SK-N-SH (cell line): ENCODE data around the gene CCNY. TPM values are rescaled to one million over a fixed set of nuclear protein-coding genes. Genes with fewer than 3 reads are reported as not detected.

Source experiments
- CTCF ChIA-PET: fragments of 300-600, 350-600 bp; formaldehyde crosslinking; extraction: SDS; loops from one replicate; lab custom pipeline; 2021; lab: Yijun Ruan, JAX
- POLR2A ChIA-PET: fragments of 350-600 bp; sonication (Branson Sonifier 250); formaldehyde crosslinking; extraction: SDS; loops from one replicate; lab custom pipeline; 2020; ENCODE audit warnings: antibody characterized with exemption, inconsistent platforms; lab: Yijun Ruan, JAX
- DNase-seq: peaks from one replicate; pipeline ENCODE4 v3.0.0; 2012
- H2AFZ ChIP-seq: fragments of 200-600 bp; sonication (generic); 2 replicates; pipeline ENCODE4 v1.8.1; 2016; ENCODE audit warnings: antibody characterized with exemption, mild to moderate bottlenecking, low read depth
- H3F3A ChIP-seq: fragments of 200-600 bp; sonication (generic); replicated peaks from 2 replicates; pipeline ENCODE3; 2016; ENCODE audit warnings: antibody characterized with exemption, mild to moderate bottlenecking; ENCODE audit not compliant: insufficient read depth
- H3K27ac ChIP-seq, 2 experiments: fragments of 200-500 bp in 1 of 2; fragments of 200-600 bp in 1 of 2; sonication (Bioruptor generic) in 1 of 2; sonication (generic), shearing (Covaris generic) in 1 of 2; 2 replicates each; pipeline versions ENCODE4 v1.5.1 to v1.6.1; 2014 to 2016; ENCODE audit warnings: low read depth in 2 of 2, inconsistent platforms in 1 of 2, low read length in 1 of 2, mild to moderate bottlenecking in 1 of 2, mixed read lengths in 1 of 2
- H3K27me3 ChIP-seq: fragments of 200-600 bp; sonication (generic), shearing (Covaris generic); 2 replicates; pipeline ENCODE4 v1.6.1; 2016; ENCODE audit warnings: mixed run types; ENCODE audit not compliant: insufficient read depth
- H3K36me3 ChIP-seq, 2 experiments: fragments of 200-500 bp in 1 of 2; fragments of 200-600 bp in 1 of 2; sonication (Bioruptor generic) in 1 of 2; sonication (generic) in 1 of 2; replicated peaks in 1 of 2; 2 replicates each; pipeline versions ENCODE3 to v1.5.1; 2014 to 2016; ENCODE audit warnings: low read length in 1 of 2, mild to moderate bottlenecking in 1 of 2; ENCODE audit not compliant: insufficient read depth in 2 of 2, control insufficient read depth in 1 of 2
- H3K4me1 ChIP-seq, 2 experiments: fragments of 200-500 bp in 1 of 2; fragments of 200-600 bp in 1 of 2; sonication (Bioruptor generic) in 1 of 2; sonication (generic), shearing (Covaris generic) in 1 of 2; 2 replicates each; pipeline versions ENCODE4 v1.5.1 to v1.6.1; 2014 to 2016; ENCODE audit warnings: low read depth in 1 of 2, low read length in 1 of 2, mixed run types in 1 of 2; ENCODE audit not compliant: insufficient read depth in 2 of 2, control insufficient read depth in 1 of 2
- H3K4me2 ChIP-seq: fragments of 200-600 bp; sonication (generic), shearing (Covaris generic); 2 replicates; pipeline ENCODE4 v1.6.1; 2017; ENCODE audit warnings: mixed run types
- H3K4me3 ChIP-seq, 2 experiments: fragments of 200-500 bp in 1 of 2; fragments of 200-600 bp in 1 of 2; sonication (Bioruptor generic) in 1 of 2; sonication (generic), shearing (Covaris generic) in 1 of 2; 2 replicates each; pipeline versions ENCODE4 v1.5.1 to v1.8.1; 2014 to 2016; ENCODE audit warnings: low read depth in 2 of 2, inconsistent platforms in 1 of 2, low read length in 1 of 2, mild to moderate bottlenecking in 1 of 2, mixed read lengths in 1 of 2, moderate library complexity in 1 of 2
- H3K79me2 ChIP-seq: fragments of 200-600 bp; sonication (generic); 2 replicates; pipeline ENCODE4 v1.8.1; 2017; ENCODE audit warnings: mild to moderate bottlenecking; ENCODE audit not compliant: insufficient read depth
- H3K9ac ChIP-seq: fragments of 200-600 bp; sonication (generic); 2 replicates; pipeline ENCODE4 v1.6.1; 2017; ENCODE audit warnings: mixed run types
- H3K9me2 ChIP-seq: fragments of 200-600 bp; sonication (generic); 2 replicates; pipeline ENCODE4 v1.6.1; 2017; ENCODE audit warnings: mixed run types
- H3K9me3 ChIP-seq: fragments of 200-600 bp; sonication (generic); 2 replicates; pipeline ENCODE4 v1.6.1; 2017; ENCODE audit warnings: mixed run types, mild to moderate bottlenecking, moderate library complexity
- H4K20me1 ChIP-seq: fragments of 200-600 bp; sonication (generic); 2 replicates; pipeline ENCODE4 v1.6.1; 2017; ENCODE audit warnings: mild to moderate bottlenecking, mixed run types; ENCODE audit not compliant: insufficient read depth
- CHD2 ChIP-seq: fragments of 150-350 bp; IDR thresholded peaks from 2 replicates; pipeline ENCODE4 v1.6.1; 2018; ENCODE audit warnings: low read length; ENCODE audit not compliant: partially characterized antibody
- ELF1 ChIP-seq: IDR thresholded peaks from 2 replicates; pipeline ENCODE4 v1.4.0; 2012
- EZH2phosphoT487 ChIP-seq: fragments of 200-600 bp; sonication (generic); IDR thresholded peaks from 2 replicates; pipeline ENCODE4 v1.6.1; 2017; ENCODE audit warnings: low read depth, mixed run types, mild to moderate bottlenecking, antibody characterized with exemption, moderate library complexity, borderline replicate concordance
- FOXJ3 ChIP-seq: sonication (generic); formaldehyde crosslinking; IDR thresholded peaks from 2 replicates; pipeline ENCODE4 v1.5.1; 2020; ENCODE audit warnings: mild to moderate bottlenecking, missing genetic modification reagents
- FOXM1 ChIP-seq: IDR thresholded peaks from 2 replicates; pipeline ENCODE4 v1.4.0; 2012; ENCODE audit warnings: low read depth, mild to moderate bottlenecking
- MEF2A ChIP-seq: IDR thresholded peaks from 2 replicates; pipeline ENCODE4 v1.4.0; 2012; ENCODE audit warnings: low read depth, borderline replicate concordance
- NRF1 ChIP-seq: IDR thresholded peaks from 2 replicates; pipeline ENCODE4 v1.6.1; 2012; ENCODE audit warnings: low read depth, mild to moderate bottlenecking, low read length
- POLR2AphosphoS5 ChIP-seq: IDR thresholded peaks from 2 replicates; pipeline ENCODE4 v1.6.1; 2012; ENCODE audit warnings: low read depth, low read length
- RAD21 ChIP-seq: IDR thresholded peaks from 2 replicates; pipeline ENCODE4 v1.6.1; 2012; ENCODE audit warnings: mild to moderate bottlenecking, low read length
- RCOR1 ChIP-seq: fragments of 150-350 bp; IDR thresholded peaks from 2 replicates; pipeline ENCODE4 v1.6.1; 2017; ENCODE audit warnings: antibody characterized with exemption, low read length
- SMC3 ChIP-seq: IDR thresholded peaks from 2 replicates; pipeline ENCODE4 v1.6.1; 2012; ENCODE audit warnings: low read depth, low read length, improper control_type of control experiment
- TCF12 ChIP-seq: IDR thresholded peaks from 2 replicates; pipeline ENCODE4 v1.4.0; 2012
- WGBS: methylation state at CpG from one replicate; pipeline ENCODE4 v1.1.6; 2017; ENCODE audit warnings: low lambda C conversion rate; 5-methylcytosine and 5-hydroxymethylcytosine counted together
- polyA plus RNA-seq, 3 experiments: library from polyadenylated mRNA; depleted of rRNA; stranded (reverse); fragments of >200 nt; gene quantifications; 2 replicates each; pipeline ENCODE4 v1.2.3, GENCODE V29; 2012
- TF ChIP-seq, protein P1 (sequence below): IDR thresholded peaks from 2 replicates; pipeline ENCODE4 v1.6.1; 2012; ENCODE audit warnings: mild to moderate bottlenecking, low read depth, low read length, moderate library complexity
- TF ChIP-seq, protein P2 (sequence below): IDR thresholded peaks from 2 replicates; pipeline ENCODE4; 2012
- TF ChIP-seq, protein P3 (sequence below): IDR thresholded peaks from 2 replicates; pipeline ENCODE4 v1.4.0; 2012; ENCODE audit warnings: low read depth, borderline replicate concordance
- TF ChIP-seq, protein P4 (sequence below): IDR thresholded peaks from 2 replicates; pipeline ENCODE4 v1.4.0; 2012; ENCODE audit warnings: low read depth

CCNY gene
- polyA plus RNA-seq, 1 of the 3 experiments (the other 2 are of a cell fraction) = 29.4 TPM

DNA sequence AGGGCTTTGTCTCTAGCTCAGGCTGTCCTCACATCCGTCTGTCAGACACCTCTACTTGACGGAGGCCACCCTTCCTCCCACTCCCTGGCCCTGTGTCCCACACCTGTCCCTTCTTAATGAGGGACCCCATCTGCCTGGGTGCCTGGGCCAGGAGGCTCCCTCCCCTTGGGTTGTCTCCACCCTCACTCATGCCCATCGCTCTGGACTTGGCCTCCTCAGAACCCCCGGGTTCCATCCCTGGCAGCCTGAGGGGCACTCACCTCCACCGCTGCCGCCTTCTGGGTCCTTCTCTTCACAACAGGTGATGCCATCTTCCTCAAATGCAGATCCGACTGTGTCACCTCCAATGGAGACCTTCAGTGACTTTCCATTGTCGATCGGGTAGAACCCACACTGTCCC is 248.6 kb downstream of the CCNY start (continued):
- TF ChIP-seq MEF2A (no peak), ELF1 (no peak), SMC3 (no peak)

DNA sequence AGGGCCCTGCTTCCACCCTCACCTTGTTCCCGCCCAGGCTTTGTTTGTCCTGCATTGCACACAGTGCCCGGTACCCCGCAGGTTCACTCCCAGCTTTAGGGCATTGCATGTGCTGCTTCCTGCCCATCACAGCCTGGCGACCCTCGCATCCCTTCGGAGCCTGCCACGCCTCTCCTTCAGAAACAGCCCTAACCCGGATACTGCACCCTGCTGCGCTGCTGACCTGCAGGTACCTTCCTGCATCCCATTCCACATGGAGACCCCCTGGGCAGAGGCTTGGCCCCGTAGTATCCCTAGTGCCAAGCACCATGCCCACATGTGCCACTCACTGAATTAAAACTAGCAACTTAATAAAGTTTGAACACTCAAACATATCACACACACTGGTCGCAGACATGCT is 249.0 kb downstream of the CCNY start:
- WGBS = 87% methylated on average over 10 of the region's 11 CpGs
- Histone ChIP-seq H3K27ac (no peak overlapping the region), H4K20me1 (no peaks in the 10 kb centered on the region), H3K27me3 (no peaks in the 10 kb centered on the region), H3K79me2 (no peaks in the 10 kb centered on the region), H3K4me3 (no peak overlapping the region)
- TF ChIP-seq EZH2phosphoT487 (no peak), NRF1 (no peak), RCOR1 (no peak), RAD21 (no peak), SMC3 (no peak), CHD2 (no peak), POLR2AphosphoS5 (no peak), TCF12 (no peak), FOXJ3 (no peak), ELF1 (no peak), FOXM1 (no peak)
- TF ChIP-seq, protein P1, sequence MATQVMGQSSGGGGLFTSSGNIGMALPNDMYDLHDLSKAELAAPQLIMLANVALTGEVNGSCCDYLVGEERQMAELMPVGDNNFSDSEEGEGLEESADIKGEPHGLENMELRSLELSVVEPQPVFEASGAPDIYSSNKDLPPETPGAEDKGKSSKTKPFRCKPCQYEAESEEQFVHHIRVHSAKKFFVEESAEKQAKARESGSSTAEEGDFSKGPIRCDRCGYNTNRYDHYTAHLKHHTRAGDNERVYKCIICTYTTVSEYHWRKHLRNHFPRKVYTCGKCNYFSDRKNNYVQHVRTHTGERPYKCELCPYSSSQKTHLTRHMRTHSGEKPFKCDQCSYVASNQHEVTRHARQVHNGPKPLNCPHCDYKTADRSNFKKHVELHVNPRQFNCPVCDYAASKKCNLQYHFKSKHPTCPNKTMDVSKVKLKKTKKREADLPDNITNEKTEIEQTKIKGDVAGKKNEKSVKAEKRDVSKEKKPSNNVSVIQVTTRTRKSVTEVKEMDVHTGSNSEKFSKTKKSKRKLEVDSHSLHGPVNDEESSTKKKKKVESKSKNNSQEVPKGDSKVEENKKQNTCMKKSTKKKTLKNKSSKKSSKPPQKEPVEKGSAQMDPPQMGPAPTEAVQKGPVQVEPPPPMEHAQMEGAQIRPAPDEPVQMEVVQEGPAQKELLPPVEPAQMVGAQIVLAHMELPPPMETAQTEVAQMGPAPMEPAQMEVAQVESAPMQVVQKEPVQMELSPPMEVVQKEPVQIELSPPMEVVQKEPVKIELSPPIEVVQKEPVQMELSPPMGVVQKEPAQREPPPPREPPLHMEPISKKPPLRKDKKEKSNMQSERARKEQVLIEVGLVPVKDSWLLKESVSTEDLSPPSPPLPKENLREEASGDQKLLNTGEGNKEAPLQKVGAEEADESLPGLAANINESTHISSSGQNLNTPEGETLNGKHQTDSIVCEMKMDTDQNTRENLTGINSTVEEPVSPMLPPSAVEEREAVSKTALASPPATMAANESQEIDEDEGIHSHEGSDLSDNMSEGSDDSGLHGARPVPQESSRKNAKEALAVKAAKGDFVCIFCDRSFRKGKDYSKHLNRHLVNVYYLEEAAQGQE = no peak
- TF ChIP-seq, protein P2, sequence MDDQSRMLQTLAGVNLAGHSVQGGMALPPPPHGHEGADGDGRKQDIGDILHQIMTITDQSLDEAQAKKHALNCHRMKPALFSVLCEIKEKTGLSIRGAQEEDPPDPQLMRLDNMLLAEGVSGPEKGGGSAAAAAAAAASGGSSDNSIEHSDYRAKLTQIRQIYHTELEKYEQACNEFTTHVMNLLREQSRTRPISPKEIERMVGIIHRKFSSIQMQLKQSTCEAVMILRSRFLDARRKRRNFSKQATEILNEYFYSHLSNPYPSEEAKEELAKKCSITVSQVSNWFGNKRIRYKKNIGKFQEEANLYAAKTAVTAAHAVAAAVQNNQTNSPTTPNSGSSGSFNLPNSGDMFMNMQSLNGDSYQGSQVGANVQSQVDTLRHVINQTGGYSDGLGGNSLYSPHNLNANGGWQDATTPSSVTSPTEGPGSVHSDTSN = no peak
- TF ChIP-seq, protein P3, sequence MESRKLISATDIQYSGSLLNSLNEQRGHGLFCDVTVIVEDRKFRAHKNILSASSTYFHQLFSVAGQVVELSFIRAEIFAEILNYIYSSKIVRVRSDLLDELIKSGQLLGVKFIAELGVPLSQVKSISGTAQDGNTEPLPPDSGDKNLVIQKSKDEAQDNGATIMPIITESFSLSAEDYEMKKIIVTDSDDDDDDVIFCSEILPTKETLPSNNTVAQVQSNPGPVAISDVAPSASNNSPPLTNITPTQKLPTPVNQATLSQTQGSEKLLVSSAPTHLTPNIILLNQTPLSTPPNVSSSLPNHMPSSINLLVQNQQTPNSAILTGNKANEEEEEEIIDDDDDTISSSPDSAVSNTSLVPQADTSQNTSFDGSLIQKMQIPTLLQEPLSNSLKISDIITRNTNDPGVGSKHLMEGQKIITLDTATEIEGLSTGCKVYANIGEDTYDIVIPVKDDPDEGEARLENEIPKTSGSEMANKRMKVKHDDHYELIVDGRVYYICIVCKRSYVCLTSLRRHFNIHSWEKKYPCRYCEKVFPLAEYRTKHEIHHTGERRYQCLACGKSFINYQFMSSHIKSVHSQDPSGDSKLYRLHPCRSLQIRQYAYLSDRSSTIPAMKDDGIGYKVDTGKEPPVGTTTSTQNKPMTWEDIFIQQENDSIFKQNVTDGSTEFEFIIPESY = no peak
- TF ChIP-seq, protein P4, sequence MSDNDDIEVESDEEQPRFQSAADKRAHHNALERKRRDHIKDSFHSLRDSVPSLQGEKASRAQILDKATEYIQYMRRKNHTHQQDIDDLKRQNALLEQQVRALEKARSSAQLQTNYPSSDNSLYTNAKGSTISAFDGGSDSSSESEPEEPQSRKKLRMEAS = no peak
- TF ChIP-seq, all 33 proteins: peak for 0
- no peak for DNase-seq
- ChIA-PET POLR2A (no interaction called here), CTCF (interaction anchor here (1.1 to 1.3 kb wide), 2 partner anchors 15 to 22 kb away, joined by 3 to 5 read pairs; no protein-coding TSS in a partner anchor)
- Histone ChIP-seq H3K4me1 (no peaks in the 10 kb centered on the region; a peak in 1 of 4 replicates), H3K9ac (no peak overlapping the region), H3K9me2 (no peaks in the 10 kb centered on the region), H3K9me3 (no peaks in the 10 kb centered on the region), H2AFZ (no peak overlapping the region), H3K36me3 (no peaks in the 10 kb centered on the region), H3F3A (no peaks in the 10 kb centered on the region), H3K4me2 (no peak overlapping the region)
